Endometrial microvascular endothelial cells (primary cell): ENCODE results near the gene LY6G6C. TPM values are rescaled to one million over a fixed set of nuclear protein-coding genes. Genes with fewer than 3 reads are reported as not detected.

Experiments
- in situ Hi-C: cut with HindIII; loops from 2 replicates; pipeline ENCODE4 v1.10.0; 2017; ENCODE audit warnings: low sequenced_read_pairs, low pct_unique_long_range_greater_than_20kb; ENCODE audit errors: inconsistent ontology term
- total RNA-seq: library from RNA; depleted of rRNA; stranded (reverse); fragments of >200 nt; gene quantifications from one replicate; pipeline ENCODE4 v1.2.3, GENCODE V29; 2015; ENCODE audit errors: inconsistent ontology term

LY6G6C gene
- total RNA-seq, 1 donor from 2014 or later: not detected

DNA sequence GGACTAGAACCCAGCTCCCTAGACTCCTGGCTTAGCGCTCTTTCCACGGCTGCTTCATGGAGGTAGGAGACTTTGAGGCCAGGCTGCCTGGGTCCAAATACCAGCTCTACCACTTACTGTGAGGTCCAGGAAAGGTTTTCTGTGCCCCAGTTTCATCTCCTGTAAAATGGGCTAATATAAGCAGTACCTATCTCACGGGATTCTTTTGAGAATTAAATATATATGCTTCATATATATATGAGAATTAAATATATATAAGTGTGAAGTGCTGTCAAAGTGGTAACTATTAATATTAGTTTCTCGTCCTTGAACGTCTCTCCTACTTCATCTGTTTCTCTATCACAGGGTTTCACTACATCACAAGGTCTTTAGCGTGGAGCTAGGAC, 30.5 kb downstream of the LY6G6C start:
- in situ Hi-C loops: no loop called here

DNA sequence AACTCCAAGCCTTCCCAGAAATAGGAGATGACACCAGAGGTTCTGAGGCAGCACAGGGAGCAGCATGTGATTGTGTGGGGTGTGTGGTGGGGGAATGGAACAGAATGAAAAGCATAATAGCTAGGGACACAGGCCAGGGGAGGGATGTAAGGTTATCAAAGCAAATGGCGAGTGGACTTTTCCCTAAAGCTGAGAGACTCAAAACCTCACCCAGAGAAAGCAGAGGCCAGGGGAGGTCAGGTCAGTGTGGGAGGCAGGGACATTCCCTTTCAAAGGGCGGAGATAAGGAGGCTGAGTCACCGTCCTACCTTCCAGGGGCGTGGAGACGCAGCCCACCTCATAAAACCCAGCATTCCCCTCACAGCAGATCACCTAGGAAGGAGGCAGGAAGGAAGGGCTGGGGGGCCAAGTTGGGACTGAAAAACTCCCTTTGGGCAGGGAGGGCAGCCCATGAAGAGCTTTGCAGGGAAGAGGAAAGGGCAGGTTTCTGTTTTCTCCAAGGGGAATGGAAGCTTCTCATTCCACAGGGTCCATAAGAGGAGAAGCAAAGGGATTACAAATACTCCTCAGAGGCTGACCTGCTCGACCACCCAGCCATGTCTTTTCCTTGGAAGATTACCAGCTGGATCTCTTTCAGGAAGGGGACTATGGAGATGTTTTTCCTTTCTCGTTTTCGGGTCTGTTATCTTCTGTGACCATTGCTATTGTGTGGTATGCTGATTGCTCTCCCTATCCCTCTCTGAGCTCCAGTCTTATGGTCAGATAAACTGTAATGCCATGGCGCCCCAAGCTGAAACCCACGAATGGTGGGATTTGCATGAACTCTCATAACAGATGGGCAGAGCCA, 31.1 kb downstream of the LY6G6C start:
- in situ Hi-C loops: no loop called here

DNA sequence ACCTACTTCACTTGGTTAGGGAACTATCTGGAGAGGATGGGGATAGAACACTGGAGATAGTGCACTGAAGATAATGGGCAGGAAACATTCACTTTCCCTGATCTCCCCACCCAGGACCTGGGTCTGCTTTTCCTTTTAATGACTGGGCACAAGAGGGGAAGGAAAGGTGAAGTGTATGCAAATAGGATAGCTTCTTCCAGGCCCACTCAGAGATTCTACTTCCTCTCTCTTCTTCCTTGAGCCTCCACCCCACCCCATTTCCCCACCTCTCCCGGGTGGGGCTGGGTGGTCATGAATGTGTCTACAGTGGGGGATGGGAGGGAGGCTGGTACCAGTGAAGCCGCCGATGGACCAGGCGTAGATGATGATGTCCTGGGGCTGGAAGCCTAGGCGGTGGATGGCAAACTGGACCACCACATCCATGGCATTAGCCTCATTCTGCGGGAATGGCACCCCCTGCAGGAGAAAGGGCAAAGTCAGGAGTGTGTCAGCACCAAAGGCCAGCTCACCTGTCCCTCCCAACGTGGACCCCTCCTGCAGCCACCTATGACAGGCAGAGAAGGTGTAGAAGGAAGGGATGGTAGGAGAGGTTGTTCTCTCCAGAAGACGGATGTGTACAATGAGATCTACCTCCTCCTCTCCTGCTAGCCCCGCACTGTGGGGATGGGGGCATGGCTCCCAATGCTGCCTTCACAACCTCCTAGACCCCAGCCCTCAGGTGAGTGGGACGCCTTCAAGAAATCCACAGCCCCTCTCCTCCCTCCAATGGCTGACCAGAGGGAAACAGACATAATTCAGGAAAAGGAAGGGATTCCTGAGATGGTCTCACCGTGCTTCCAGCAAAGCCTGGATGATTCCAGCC, 32.1 kb downstream of the LY6G6C start:
- in situ Hi-C loops: no loop called here

DNA sequence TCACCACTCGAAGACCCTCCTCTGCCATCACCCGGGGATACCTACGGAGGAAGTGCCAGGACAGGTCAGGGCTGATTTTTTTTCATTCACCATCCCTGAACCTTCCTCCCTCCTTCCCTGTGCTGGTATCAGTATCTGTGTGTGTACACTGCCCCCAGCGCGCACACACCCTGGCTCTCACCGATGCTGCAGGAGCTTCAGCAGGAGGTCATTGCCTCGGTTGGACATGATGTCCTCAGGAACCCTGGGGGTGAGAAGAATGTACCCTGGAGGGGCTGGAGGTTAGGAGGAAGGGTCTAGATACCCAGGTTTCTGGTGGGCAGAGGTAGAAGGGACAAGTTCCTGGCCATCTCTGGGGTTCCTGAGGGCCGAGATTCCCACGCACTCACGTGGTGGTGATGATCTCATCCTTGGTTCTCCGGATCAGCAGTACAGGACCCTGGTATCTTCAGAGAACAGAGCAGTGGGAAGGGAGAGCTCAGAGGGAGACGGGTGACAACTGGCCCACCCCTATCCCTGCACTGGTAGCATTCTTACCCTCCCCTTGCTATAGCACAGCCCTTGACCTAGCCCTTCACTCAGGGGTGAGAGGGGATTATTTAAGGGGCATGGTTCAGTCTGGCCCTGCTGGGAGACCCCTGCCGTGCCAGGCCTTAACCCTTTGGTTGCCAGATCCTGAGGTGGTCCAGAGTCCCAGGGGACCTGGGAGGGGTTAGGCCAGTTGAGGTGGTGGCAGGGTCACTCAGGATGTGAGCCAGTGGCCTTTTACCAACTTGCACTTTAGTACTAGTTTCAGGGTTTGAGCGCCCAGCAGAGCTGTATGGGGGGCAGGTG, 33.5 kb downstream of the LY6G6C start:
- in situ Hi-C loops: no loop called here

DNA sequence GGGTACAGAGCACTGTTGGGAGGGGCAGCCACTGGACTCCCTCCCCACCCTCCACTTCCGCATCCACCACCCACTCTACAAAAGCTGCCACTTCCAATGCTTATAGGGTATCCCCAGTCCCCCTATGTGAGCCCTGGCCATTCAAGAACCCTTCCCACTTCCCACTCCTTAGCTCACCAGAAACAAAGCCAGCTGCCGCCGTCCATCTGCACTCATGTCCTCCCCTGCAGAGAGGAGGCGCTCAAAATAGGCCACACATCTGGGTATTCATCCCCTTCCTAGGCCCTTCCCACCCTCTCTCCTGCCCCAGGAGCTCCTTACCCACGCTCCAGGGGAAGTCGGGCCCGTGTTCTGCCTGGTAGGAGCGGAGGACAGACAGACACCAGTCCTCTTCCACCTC, 34.2 kb downstream of the LY6G6C start:
- in situ Hi-C loops: no loop called here

DNA sequence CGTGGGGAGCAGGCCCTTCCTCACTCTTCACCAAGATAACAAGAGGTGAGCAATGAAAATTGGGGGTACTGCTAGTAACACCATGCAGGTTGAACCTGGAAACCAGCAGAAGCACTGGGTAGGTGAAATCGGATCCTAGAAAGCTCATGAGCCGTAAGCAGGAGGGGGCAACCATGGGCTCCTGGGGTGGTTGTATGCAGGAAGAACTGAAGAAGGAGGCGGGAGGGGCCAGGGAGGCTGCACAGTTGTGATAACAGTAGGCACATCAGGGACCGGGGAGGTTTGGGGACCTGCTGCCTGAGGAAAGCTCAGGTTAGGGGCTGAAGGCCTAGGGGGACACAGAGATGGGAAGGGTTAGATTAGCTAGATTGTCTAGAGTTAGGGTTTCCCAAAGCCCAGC, 35.1 kb downstream of the LY6G6C start:
- in situ Hi-C loops: no loop called here

DNA sequence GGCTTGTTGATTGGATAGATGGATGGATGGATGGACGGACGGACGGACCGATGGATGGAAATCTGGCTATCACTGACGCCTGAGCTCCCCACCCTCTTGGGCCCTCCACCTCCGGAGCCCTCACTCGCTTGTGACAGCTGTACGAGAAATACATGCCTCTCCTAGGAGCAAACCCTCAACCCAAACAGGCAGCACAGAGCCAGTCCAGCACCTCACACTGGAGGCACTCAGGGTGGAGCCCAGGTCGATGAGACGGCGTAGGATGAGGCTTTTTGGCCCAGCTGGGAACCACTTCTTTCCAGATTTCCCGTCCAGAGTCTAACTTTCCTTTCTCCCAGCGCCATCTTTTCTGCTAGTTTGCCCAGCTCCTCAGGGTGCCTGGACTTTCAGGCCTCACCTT, 38.0 kb downstream of the LY6G6C start:
- in situ Hi-C loops: no loop called here

DNA sequence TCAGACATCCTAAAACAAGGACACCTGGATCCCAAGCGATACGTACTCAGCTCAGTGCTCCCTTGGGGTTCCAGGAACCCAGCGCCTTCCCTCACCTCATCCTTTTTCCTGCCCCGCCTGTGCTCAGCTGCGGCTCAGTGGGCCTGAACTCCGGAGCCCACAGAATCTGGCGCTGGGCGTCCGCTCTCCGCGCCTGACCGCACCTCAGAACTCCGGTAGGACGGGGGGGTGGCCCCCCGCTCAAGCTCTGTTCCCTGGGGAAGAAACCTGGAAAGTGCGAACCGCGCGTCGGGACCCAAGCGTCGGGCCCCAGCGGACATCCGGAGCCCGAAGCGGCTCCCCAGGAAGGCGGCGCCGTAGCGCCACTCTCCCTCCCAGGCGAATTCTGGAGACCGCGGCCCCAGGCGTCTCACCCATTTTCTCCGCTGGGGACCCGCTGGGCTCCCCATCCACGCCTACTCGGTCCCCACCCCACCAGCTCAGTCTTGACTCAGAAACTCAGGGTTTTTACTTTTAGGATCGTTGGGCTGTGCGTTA, 40.3 kb downstream of the LY6G6C start:
- in situ Hi-C loops: no loop called here

DNA sequence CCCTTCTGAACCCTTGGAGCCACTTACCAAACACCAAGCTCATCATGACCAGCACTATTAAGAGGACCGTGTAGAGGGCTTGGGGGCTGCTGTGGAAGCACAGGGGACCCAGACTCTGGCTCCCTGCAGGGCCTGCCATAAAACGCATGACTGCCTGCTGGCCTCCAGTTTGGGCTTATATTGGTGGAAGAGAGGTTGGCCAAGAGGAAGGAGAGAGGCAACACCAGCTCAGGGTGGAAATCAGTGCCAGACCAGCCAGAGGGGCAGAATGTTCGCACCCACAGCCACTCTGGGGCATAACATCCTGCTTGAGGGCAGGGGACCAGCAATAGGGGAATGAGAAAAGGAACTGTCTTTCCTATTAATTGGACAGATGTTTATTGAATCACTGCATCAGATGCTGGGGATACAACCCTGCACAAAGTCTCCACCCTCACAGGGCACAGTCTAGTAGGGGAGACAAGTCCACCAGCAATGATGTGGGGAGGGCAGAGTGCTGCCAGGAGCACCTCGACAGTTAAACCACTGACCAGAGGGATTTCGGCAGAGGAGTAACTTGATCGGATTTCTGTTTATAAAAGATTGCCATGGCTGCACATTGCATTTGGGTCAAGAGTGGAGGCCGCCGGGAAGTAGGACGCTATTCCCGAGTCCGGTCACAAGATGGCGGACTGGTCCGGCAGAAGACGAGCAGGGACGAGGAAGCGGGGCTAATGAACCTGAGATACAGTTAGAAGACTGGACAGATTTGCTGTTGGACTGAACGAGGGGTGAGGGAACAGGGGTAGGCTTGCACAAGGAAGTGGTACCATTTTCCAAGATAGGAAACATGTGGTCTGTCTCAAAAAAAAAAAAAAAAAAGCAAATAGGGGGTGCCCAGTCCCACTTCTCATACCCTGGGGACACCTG, 41.1 kb downstream of the LY6G6C start, which contains the start of gene LY6G5C:
Gene LY6G5C, minus strand, starts transcription at position 842 of the 909 bp plus-strand sequence. Its CDS starts 694 bp downstream, at position 148.
- in situ Hi-C loops: no loop called here

DNA sequence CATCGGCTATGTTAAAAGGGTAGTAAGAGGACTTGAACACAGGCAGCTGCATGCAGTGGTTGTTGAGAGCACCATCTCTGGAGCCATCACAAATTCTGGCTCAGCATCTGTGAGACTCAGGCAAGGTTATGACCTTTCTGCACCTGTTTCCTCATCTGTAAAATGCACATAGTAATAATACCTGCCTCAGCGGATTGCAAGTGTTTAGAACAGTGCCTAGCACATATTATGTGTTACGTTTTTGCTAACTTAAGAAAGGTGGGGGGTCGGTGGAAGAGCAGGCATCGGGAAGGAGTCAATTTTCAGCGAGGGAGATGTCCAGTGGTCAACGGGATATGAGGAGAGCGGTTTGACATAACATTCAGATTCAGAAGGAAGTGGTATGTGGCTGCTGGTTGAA, 43.6 kb downstream of the LY6G6C start:
- in situ Hi-C loops: no loop called here

DNA sequence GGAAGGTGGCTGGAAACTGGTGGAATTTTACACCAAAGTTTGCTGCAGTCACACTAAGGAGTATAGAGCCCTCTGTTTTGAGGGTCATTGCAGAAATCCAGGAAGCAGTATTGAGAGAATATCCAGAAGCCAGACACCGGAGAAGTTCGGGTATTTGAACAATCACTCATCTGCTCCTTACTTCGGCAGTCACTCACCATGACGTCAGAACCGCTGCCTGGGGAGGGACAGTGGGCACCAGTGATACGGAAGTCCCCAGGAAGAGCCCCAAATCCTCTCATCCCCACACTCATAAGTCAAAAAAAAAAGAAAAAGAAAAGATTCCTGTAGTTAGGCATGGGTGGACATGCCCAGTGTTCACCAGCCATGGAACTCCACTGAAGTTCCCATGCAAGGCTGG, 44.6 kb downstream of the LY6G6C start:
- in situ Hi-C loops: no loop called here

DNA sequence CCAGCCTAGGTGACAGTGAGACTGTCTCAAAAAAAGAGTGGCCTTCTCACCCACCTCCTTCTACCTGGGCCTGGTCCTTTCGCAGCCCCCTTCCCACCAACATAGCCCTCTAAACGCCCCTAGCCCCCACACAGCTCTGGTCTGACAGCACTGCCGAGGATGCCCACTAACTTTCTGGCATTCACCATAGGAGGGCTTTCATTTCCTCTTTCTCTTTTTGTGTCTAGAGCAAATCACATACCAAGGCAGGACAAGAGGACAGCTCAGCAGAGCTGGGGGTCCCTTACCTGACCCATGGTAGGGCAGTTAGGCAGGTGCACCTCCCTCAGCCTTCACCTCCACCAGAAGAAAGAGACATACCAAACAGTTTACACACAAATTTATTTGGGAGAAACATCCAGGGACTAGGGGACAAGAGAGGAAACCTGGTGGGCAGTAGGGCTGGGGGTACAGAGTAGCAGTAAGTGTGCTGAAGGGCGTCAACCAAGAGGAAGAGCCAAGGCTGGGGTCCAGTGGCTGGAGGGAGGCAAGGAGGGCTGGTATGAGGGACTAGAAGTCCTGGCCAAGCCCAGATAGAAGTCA, 45.1 kb downstream of the LY6G6C start:
- in situ Hi-C loops: no loop called here

DNA sequence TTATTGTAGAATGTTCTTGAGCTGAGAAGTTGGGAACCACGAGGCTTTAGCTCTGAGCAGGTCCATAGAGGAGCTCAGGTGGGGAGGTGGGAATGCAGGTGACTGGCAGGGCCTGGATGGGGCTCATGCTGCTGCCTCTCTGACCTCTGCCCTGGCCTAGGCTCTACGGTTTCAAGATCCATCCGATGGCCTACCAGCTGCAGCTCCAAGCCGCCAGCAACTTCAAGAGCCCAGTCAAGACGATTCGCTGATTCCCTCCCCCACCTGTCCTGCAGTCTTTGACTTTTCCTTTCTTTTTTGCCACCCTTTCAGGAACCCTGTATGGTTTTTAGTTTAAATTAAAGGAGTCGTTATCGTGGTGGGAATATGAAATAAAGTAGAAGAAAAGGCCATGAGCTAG, 51.9 kb downstream of the LY6G6C start, which contains the start of gene LY6G5B:
Gene LY6G5B, plus strand, starts transcription at position 301 of the 400 bp plus-strand sequence. CDS start 975 bp downstream, outside the sequence.
- in situ Hi-C loops: no loop called here

Other genes with a start within 250 kb of the LY6G6C start
- gene MICB, start 223.6 kb downstream of the LY6G6C start, total RNA-seq: 26.1 TPM
- not detected for gene MCCD1, start 192.8 kb downstream of the LY6G6C start, total RNA-seq
- 465 TPM for gene DDX39B, start 179.7 kb downstream of the LY6G6C start, total RNA-seq
- not detected for gene ATP6V1G2, start 175.1 kb downstream of the LY6G6C start, total RNA-seq
- gene NFKBIL1, start 174.1 kb downstream of the LY6G6C start, total RNA-seq: 13.1 TPM
- gene LTA, start 149.5 kb downstream of the LY6G6C start, total RNA-seq: not detected
- not detected for gene TNF, start 146.2 kb downstream of the LY6G6C start, total RNA-seq
- gene LTB, start 139.3 kb downstream of the LY6G6C start, total RNA-seq: not detected
- gene LST1, start 135.5 kb downstream of the LY6G6C start, total RNA-seq: not detected
- not detected for gene NCR3, start 128.7 kb downstream of the LY6G6C start, total RNA-seq
- gene AIF1, start 106.5 kb downstream of the LY6G6C start, total RNA-seq: not detected
- 79.4 TPM for gene PRRC2A, start 101.0 kb downstream of the LY6G6C start, total RNA-seq
- 262 TPM for gene BAG6, start 69.1 kb downstream of the LY6G6C start, total RNA-seq
- 1.9 TPM for gene APOM, start 65.9 kb downstream of the LY6G6C start, total RNA-seq
- 17.2 TPM for gene C6orf47, start 61.0 kb downstream of the LY6G6C start, total RNA-seq
- 15.2 TPM for gene GPANK1, start 56.7 kb downstream of the LY6G6C start, total RNA-seq
- 271 TPM for gene CSNK2B, start 55.7 kb downstream of the LY6G6C start, total RNA-seq
- 1.1 TPM for gene LY6G5B, start 51.8 kb downstream of the LY6G6C start, total RNA-seq
- 0.93 TPM for gene LY6G5C, start 40.7 kb downstream of the LY6G6C start, total RNA-seq
- 44.8 TPM for gene ABHD16A, start 18.4 kb downstream of the LY6G6C start, total RNA-seq
- gene LY6G6F, start 14.9 kb downstream of the LY6G6C start, total RNA-seq: not detected
- gene LY6G6D, start 6.4 kb downstream of the LY6G6C start, total RNA-seq: not detected
- gene MPIG6B, start 1.6 kb upstream of the LY6G6C start, total RNA-seq: not detected
- gene DDAH2, start 7.6 kb upstream of the LY6G6C start, total RNA-seq: 64.2 TPM
- gene CLIC1, start 14.8 kb upstream of the LY6G6C start, total RNA-seq: 1,067 TPM
- gene MSH5, start 18.3 kb upstream of the LY6G6C start, total RNA-seq: 7.8 TPM
- not detected for gene SAPCD1, start 40.9 kb upstream of the LY6G6C start, total RNA-seq
- gene VWA7, start 55.6 kb upstream of the LY6G6C start, total RNA-seq: not detected
- 101 TPM for gene VARS1, start 74.0 kb upstream of the LY6G6C start, total RNA-seq
- gene LSM2, start 85.2 kb upstream of the LY6G6C start, total RNA-seq: 172 TPM
- gene HSPA1L, start 93.5 kb upstream of the LY6G6C start, total RNA-seq: 0.65 TPM
- 171 TPM for gene HSPA1A, start 93.8 kb upstream of the LY6G6C start, total RNA-seq
- gene HSPA1B, start 106.0 kb upstream of the LY6G6C start, total RNA-seq: 120 TPM
- 94.3 TPM for gene NEU1, start 141.1 kb upstream of the LY6G6C start, total RNA-seq
- 2.6 TPM for gene SLC44A4, start 157.3 kb upstream of the LY6G6C start, total RNA-seq
- 41.2 TPM for gene EHMT2, start 176.0 kb upstream of the LY6G6C start, total RNA-seq
- not detected for gene ZBTB12, start 180.3 kb upstream of the LY6G6C start, total RNA-seq
- gene C2, start 206.0 kb upstream of the LY6G6C start, total RNA-seq: not detected
- gene CFB, start 224.3 kb upstream of the LY6G6C start, total RNA-seq: 1.6 TPM
- 141 TPM for gene NELFE, start 237.2 kb upstream of the LY6G6C start, total RNA-seq
- gene SKIC2, start 237.4 kb upstream of the LY6G6C start, total RNA-seq: 78.6 TPM